Astrocyte (in vitro differentiated cells and primary cell): ENCODE results near the gene PIAS1. TPM values are rescaled to one million over a fixed set of nuclear protein-coding genes. Genes with fewer than 3 reads are reported as not detected.

ENCODE experiments used
- DNase-seq: peaks from one replicate; pipeline ENCODE4 v3.0.0-alpha.2; 2010; ENCODE audit warnings: low read depth
- FAIRE-seq: peaks from 2 replicates; lab custom pipeline; 2011; peaks lifted over from hg19 to GRCh38; lab: Jason Lieb, UNC
- H2AFZ ChIP-seq: 2 replicates; pipeline ENCODE4 v1.6.0; 2012; ENCODE audit warnings: low read depth, low read length, inconsistent platforms
- H3K27ac ChIP-seq: 2 replicates; pipeline ENCODE4 v1.5.1; 2011; ENCODE audit warnings: low read depth, low read length, inconsistent platforms
- H3K27me3 ChIP-seq: 2 replicates; pipeline ENCODE4 v1.6.0; 2011; ENCODE audit warnings: low read length, inconsistent platforms; ENCODE audit not compliant: insufficient read depth
- H3K36me3 ChIP-seq: 2 replicates; pipeline ENCODE4 v1.5.1; 2011; ENCODE audit warnings: low read length, inconsistent platforms; ENCODE audit not compliant: insufficient read depth
- H3K4me1 ChIP-seq: 2 replicates; pipeline ENCODE4 v1.5.1; 2011; ENCODE audit warnings: low read length, inconsistent platforms; ENCODE audit not compliant: insufficient read depth
- H3K4me2 ChIP-seq: 2 replicates; pipeline ENCODE4 v1.6.0; 2012; ENCODE audit warnings: low read length, inconsistent platforms
- H3K4me3 ChIP-seq: 2 replicates; pipeline ENCODE4 v1.5.1; 2011; ENCODE audit warnings: low read depth, mild to moderate bottlenecking, low read length, inconsistent platforms; ENCODE audit not compliant: insufficient read depth
- H3K79me2 ChIP-seq: 2 replicates; pipeline ENCODE4 v1.6.0; 2012; ENCODE audit warnings: mild to moderate bottlenecking, low read length, inconsistent platforms; ENCODE audit not compliant: insufficient read depth
- H3K9ac ChIP-seq: 2 replicates; pipeline ENCODE4 v1.6.0; 2012; ENCODE audit warnings: mild to moderate bottlenecking, low read length, inconsistent platforms
- H3K9me3 ChIP-seq: 2 replicates; pipeline ENCODE4 v1.5.1; 2012; ENCODE audit warnings: low read depth, mild to moderate bottlenecking, low read length, inconsistent platforms; ENCODE audit not compliant: insufficient read depth
- H4K20me1 ChIP-seq: 2 replicates; pipeline ENCODE4 v1.6.0; 2012; ENCODE audit warnings: low read length, inconsistent platforms; ENCODE audit not compliant: insufficient read depth
- H3K27ac Mint-ChIP-seq: one replicate; pipeline ENCODE4 v1.8.0; 2021; ENCODE audit warnings: mild to moderate bottlenecking, mixed read lengths; ENCODE audit not compliant: unreplicated experiment
- H3K27me3 Mint-ChIP-seq: one replicate; pipeline ENCODE4 v1.8.0; 2021; ENCODE audit warnings: low read depth, mixed read lengths; ENCODE audit not compliant: unreplicated experiment
- H3K36me3 Mint-ChIP-seq: one replicate; pipeline ENCODE4 v1.8.0; 2021; ENCODE audit warnings: low read depth, mixed read lengths; ENCODE audit not compliant: unreplicated experiment
- H3K4me1 Mint-ChIP-seq: one replicate; pipeline ENCODE4 v1.8.0; 2021; ENCODE audit warnings: low read depth, mixed read lengths; ENCODE audit not compliant: unreplicated experiment
- H3K4me3 Mint-ChIP-seq: one replicate; pipeline ENCODE4 v1.8.0; 2021; ENCODE audit warnings: mild to moderate bottlenecking, moderate library complexity, mixed read lengths; ENCODE audit not compliant: unreplicated experiment
- H3K9me3 Mint-ChIP-seq: one replicate; pipeline ENCODE4 v1.8.0; 2021; ENCODE audit warnings: mild to moderate bottlenecking, mixed read lengths; ENCODE audit not compliant: unreplicated experiment
- EZH2 ChIP-seq: IDR thresholded peaks from 2 replicates; pipeline ENCODE4 v1.6.1; 2012; ENCODE audit warnings: mild to moderate bottlenecking, low read length, inconsistent platforms; ENCODE audit not compliant: insufficient read depth
- total RNA-seq: library from RNA; stranded (reverse); gene quantifications from 2 replicates; pipeline ENCODE4 v1.2.1, GENCODE V29; 2021
- TF ChIP-seq, protein P1 (sequence below): IDR thresholded peaks from 2 replicates; pipeline ENCODE4 v1.5.1; 2011; ENCODE audit warnings: low read depth, mild to moderate bottlenecking, inconsistent platforms, low read length, moderate library complexity; ENCODE audit not compliant: insufficient read depth

PIAS1 gene
- total RNA-seq, 1 donor from 2014 or later: 30.2 TPM

DNA sequence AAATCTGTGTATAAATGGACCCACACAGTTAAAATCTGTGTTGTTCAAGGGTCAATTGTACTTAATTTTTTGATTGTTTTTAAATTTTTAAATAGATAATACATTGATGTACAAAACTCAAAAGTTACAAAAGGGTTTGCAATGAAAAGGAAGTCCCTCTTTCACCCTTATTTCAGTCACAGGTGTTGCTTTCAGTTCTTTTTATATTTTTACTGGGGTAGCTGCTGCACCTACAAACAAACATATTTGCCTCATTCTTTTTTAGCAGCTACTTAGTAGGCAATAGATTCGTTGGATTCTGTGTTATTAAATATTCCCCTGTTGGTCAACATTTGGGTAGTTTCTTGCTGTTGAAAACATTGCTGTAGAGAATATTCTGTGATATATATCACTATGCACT lies 44.4 kb downstream of the PIAS1 start:
- Histone ChIP-seq H3K36me3 (no peaks in the 10 kb centered on the region), H3K9ac (no peak overlapping the region), H3K4me2 (no peak overlapping the region), H3K27ac (no peak overlapping the region), H3K79me2 (peaks cover 82% of the 10 kb centered on the region), H3K4me1 (no peaks in the 10 kb centered on the region), H3K4me3 (no peak overlapping the region), H3K9me3 (no peaks in the 10 kb centered on the region), H3K27me3 (no peaks in the 10 kb centered on the region), H2AFZ (no peak overlapping the region), H4K20me1 (peaks cover 24% of the 10 kb centered on the region)
- FAIRE-seq (no peak), DNase-seq (no peak)
- no peak for TF ChIP-seq EZH2
- TF ChIP-seq, protein P1, sequence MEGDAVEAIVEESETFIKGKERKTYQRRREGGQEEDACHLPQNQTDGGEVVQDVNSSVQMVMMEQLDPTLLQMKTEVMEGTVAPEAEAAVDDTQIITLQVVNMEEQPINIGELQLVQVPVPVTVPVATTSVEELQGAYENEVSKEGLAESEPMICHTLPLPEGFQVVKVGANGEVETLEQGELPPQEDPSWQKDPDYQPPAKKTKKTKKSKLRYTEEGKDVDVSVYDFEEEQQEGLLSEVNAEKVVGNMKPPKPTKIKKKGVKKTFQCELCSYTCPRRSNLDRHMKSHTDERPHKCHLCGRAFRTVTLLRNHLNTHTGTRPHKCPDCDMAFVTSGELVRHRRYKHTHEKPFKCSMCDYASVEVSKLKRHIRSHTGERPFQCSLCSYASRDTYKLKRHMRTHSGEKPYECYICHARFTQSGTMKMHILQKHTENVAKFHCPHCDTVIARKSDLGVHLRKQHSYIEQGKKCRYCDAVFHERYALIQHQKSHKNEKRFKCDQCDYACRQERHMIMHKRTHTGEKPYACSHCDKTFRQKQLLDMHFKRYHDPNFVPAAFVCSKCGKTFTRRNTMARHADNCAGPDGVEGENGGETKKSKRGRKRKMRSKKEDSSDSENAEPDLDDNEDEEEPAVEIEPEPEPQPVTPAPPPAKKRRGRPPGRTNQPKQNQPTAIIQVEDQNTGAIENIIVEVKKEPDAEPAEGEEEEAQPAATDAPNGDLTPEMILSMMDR: no peak
- Mint-ChIP-seq H3K4me1 (no peaks in the 10 kb centered on the region), H3K27ac (no peak overlapping the region), H3K4me3 (no peak overlapping the region), H3K36me3 (peaks cover 23% of the 10 kb centered on the region), H3K27me3 (no peaks in the 10 kb centered on the region), H3K9me3 (peaks cover 6% of the 10 kb centered on the region)

DNA sequence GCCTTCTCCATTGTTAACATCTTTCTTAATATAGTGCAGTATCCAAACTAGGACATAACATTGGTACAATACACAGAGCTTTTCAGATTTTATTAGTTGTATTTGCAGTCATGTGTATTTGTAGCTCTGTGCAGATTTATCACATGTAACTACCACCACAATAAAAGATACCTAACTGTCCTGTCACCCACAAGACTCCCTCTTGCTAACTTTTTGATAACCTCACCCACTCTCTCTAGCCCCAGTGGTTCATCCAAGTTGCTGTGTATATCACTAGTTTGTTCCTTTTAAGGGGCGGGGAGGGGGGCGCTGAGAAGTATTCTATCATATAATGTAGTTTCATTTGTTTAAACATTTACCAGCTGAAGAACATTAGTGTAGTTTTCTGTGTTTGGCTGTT lies 46.1 kb downstream of the PIAS1 start:
- peaks cover 22% of the 10 kb centered on the region for H4K20me1 ChIP-seq
- H2AFZ ChIP-seq: no peak overlapping the region
- Mint-ChIP-seq H3K9me3 (peaks cover 6% of the 10 kb centered on the region), H3K4me1 (no peaks in the 10 kb centered on the region), H3K27ac (no peak overlapping the region), H3K4me3 (no peak overlapping the region), H3K27me3 (no peaks in the 10 kb centered on the region), H3K36me3 (peaks cover 24% of the 10 kb centered on the region)
- TF ChIP-seq, protein P1: no peak
- TF ChIP-seq EZH2: no peak
- H3K79me2 ChIP-seq: peaks cover 85% of the 10 kb centered on the region
- H3K9ac ChIP-seq: no peak overlapping the region
- no peak overlapping the region for H3K4me3 ChIP-seq
- no peaks in the 10 kb centered on the region for H3K27me3 ChIP-seq
- H3K27ac ChIP-seq: no peak overlapping the region
- H3K9me3 ChIP-seq: no peaks in the 10 kb centered on the region
- DNase-seq: no peak
- H3K36me3 ChIP-seq: no peaks in the 10 kb centered on the region
- FAIRE-seq: no peak
- no peak overlapping the region for H3K4me2 ChIP-seq
- H3K4me1 ChIP-seq: no peaks in the 10 kb centered on the region

DNA sequence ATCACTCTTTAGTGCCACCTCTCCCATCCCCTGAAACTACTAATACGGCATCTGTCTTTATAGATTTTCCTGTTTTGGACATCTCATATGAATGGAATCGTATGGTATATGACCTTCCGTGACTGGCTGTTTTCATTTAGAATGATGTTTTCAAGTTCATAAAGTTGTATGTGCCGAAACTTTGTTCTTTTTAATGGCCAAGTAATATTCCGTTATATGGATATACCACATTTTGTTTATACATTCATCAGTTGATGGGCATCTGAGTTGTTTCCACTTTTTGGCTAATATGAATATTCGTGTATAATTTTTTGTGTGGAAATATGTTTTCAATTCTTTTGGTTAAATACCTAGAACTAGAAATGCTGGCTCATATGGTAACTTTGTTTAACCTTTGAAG lies 49.5 kb downstream of the PIAS1 start:
- Histone ChIP-seq H3K27me3 (no peaks in the 10 kb centered on the region), H3K4me2 (no peak overlapping the region), H3K36me3 (no peaks in the 10 kb centered on the region), H4K20me1 (peaks cover 18% of the 10 kb centered on the region), H2AFZ (no peak overlapping the region), H3K9ac (no peak overlapping the region), H3K4me3 (no peak overlapping the region), H3K27ac (no peak overlapping the region), H3K9me3 (no peaks in the 10 kb centered on the region), H3K4me1 (peaks cover 9% of the 10 kb centered on the region), H3K79me2 (peaks cover 64% of the 10 kb centered on the region)
- DNase-seq (no peak), FAIRE-seq (no peak)
- Mint-ChIP-seq H3K4me1 (peaks cover 10% of the 10 kb centered on the region), H3K27me3 (no peaks in the 10 kb centered on the region), H3K4me3 (no peak overlapping the region), H3K9me3 (no peaks in the 10 kb centered on the region), H3K36me3 (peaks cover 9% of the 10 kb centered on the region), H3K27ac (no peak overlapping the region)
- TF ChIP-seq, protein P1: no peak
- TF ChIP-seq EZH2: no peak
